Suprapubic skin (tissue), 4 donors: ENCODE results near the gene ZNF672. TPM values are rescaled to one million over a fixed set of nuclear protein-coding genes. Genes with fewer than 3 reads are reported as not detected.
A peak's percentile ranks its signal among the peaks of the same experiment; 100 is the strongest.

Experiments used
- DNase-seq, 2 donors: peaks; one replicate each; pipeline ENCODE4 v3.0.0-alpha.2; 2019; ENCODE audit warnings: low spot score in 2 of 2
- H3K27ac ChIP-seq: fragments of 200-600 bp; sonication (generic); one replicate; pipeline ENCODE4 v1.5.1; 2019
- H3K27me3 ChIP-seq: fragments of 200-600 bp; sonication (generic); one replicate; pipeline ENCODE4 v1.5.1; 2019
- H3K36me3 ChIP-seq: fragments of 200-600 bp; sonication (generic); one replicate; pipeline ENCODE4 v1.5.1; 2019
- H3K4me1 ChIP-seq: fragments of 200-600 bp; sonication (generic); one replicate; pipeline ENCODE4 v1.5.1; 2019
- H3K4me3 ChIP-seq: fragments of 200-600 bp; sonication (generic); one replicate; pipeline ENCODE4 v1.5.1; 2019; ENCODE audit warnings: mild to moderate bottlenecking
- H3K9me3 ChIP-seq: fragments of 200-600 bp; sonication (generic); one replicate; pipeline ENCODE4 v1.5.1; 2019
- EP300 ChIP-seq: sonication (generic); formaldehyde crosslinking; IDR thresholded peaks from one replicate; pipeline ENCODE4 v1.6.1; 2017; ENCODE audit warnings: antibody characterized with exemption
- POLR2A ChIP-seq, 2 donors: fragments of 450-650 bp; IDR thresholded peaks; one replicate each; pipeline ENCODE4 v1.6.1; 2017; ENCODE audit warnings: antibody characterized with exemption in 2 of 2, mild to moderate bottlenecking in 2 of 2, moderate library complexity in 2 of 2
- POLR2AphosphoS5 ChIP-seq, 3 donors: sonication (generic); formaldehyde crosslinking; IDR thresholded peaks; one replicate each; pipeline ENCODE4 v1.6.1; 2017; ENCODE audit warnings: antibody characterized with exemption in 3 of 3
- WGBS: methylation state at CpG from one replicate; pipeline ENCODE4 v1.1.5; 2018; 5-methylcytosine and 5-hydroxymethylcytosine counted together
- total RNA-seq, 4 donors: library from RNA; depleted of rRNA; stranded (reverse); fragments of >200 nt; gene quantifications; one replicate each; pipeline ENCODE4 v1.1.0, GENCODE V29; 2016
- TF ChIP-seq, protein P1 (sequence below), 2 donors: fragments of 200-600 bp in 1 of 2; fragments of 450-650 bp in 1 of 2; sonication (generic) in 1 of 2; IDR thresholded peaks; one replicate each; pipeline ENCODE4 v1.5.1; 2016 to 2019; ENCODE audit warnings: antibody characterized with exemption in 2 of 2, mild to moderate bottlenecking in 1 of 2, moderate library complexity in 1 of 2

Gene ZNF672
- total RNA-seq, 4 donors from 2014 or later, result 34.4 to 39.7 (median 38.8) TPM

GRCh38 chr1:248804771-248805681 lies 33.0 kb upstream of the ZNF672 start:
- 82% methylated on average over 10 of the region's 10 CpGs for whole genome bisulfite sequencing
- Histone ChIP-seq H3K4me1 (peaks cover 5% of the 10 kb centered on the region), H3K36me3 (no peaks in the 10 kb centered on the region), H3K27me3 (no peaks in the 10 kb centered on the region), H3K27ac (no peak overlapping the region), H3K9me3 (no peaks in the 10 kb centered on the region), H3K4me3 (no peak overlapping the region)
- TF ChIP-seq, protein P1, sequence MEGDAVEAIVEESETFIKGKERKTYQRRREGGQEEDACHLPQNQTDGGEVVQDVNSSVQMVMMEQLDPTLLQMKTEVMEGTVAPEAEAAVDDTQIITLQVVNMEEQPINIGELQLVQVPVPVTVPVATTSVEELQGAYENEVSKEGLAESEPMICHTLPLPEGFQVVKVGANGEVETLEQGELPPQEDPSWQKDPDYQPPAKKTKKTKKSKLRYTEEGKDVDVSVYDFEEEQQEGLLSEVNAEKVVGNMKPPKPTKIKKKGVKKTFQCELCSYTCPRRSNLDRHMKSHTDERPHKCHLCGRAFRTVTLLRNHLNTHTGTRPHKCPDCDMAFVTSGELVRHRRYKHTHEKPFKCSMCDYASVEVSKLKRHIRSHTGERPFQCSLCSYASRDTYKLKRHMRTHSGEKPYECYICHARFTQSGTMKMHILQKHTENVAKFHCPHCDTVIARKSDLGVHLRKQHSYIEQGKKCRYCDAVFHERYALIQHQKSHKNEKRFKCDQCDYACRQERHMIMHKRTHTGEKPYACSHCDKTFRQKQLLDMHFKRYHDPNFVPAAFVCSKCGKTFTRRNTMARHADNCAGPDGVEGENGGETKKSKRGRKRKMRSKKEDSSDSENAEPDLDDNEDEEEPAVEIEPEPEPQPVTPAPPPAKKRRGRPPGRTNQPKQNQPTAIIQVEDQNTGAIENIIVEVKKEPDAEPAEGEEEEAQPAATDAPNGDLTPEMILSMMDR (IDR thresholded peaks at IDR 0.05), result no peak
- TF ChIP-seq POLR2A (IDR thresholded peaks at IDR 0.05) (no peak), POLR2AphosphoS5 (IDR thresholded peaks at IDR 0.05) (no peak), EP300 (no peak)
- DNase-seq, result peak in 1 of 2 donors; percentile 70

DNA sequence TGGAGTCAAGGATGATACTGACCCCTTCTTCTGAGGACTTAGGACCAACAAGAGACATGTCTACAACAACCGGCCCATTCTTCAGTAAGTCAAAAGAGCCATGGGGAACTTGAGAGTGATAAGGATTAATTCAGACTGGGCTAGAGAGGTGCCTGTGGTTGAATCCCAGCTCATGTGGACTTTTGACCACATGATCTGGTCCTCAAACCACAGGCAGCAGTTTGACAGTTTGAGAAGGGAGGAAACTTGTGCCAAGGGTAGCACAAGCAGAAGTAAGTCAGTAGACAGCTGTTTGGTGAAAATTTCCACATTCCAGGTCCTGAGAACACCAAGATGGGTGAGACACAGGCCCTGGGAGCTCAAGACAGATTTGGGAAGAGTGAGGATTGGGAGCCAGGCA lies 32.1 kb upstream of the ZNF672 start:
- Histone ChIP-seq H3K4me3 (no peak overlapping the region), H3K27ac (no peak overlapping the region), H3K9me3 (no peaks in the 10 kb centered on the region), H3K27me3 (no peaks in the 10 kb centered on the region), H3K36me3 (no peaks in the 10 kb centered on the region), H3K4me1 (peaks cover 12% of the 10 kb centered on the region)
- 78% methylated on average over 1 of the region's 1 CpG for WGBS
- TF ChIP-seq EP300, result no peak
- TF ChIP-seq POLR2AphosphoS5 (IDR thresholded peaks at IDR 0.05), result no peak
- no peak for TF ChIP-seq POLR2A (IDR thresholded peaks at IDR 0.05)
- TF ChIP-seq, protein P1 (IDR thresholded peaks at IDR 0.05), result no peak
- no peak for DNase-seq

- no peak for TF ChIP-seq POLR2AphosphoS5 (IDR thresholded peaks at IDR 0.05)
- no peak for TF ChIP-seq EP300
- no peak for TF ChIP-seq POLR2A (IDR thresholded peaks at IDR 0.05)
- TF ChIP-seq, protein P1 (IDR thresholded peaks at IDR 0.05), result peak; percentile 25 to 62
- peak in 1 of 2 donors; percentile 70 for DNase-seq
- Histone ChIP-seq H3K4me1 (peaks cover 19% of the 10 kb centered on the region), H3K4me3 (no peak overlapping the region), H3K27ac (no peak overlapping the region), H3K36me3 (peaks cover 9% of the 10 kb centered on the region), H3K27me3 (no peaks in the 10 kb centered on the region), H3K9me3 (no peaks in the 10 kb centered on the region)
- WGBS, result 52% methylated on average over 15 of the region's 15 CpGs
These were observed 30.8 kb upstream of the ZNF672 start for GRCh38 chr1:248807067-248807737.

- no peak for TF ChIP-seq POLR2AphosphoS5 (IDR thresholded peaks at IDR 0.05)
- no peak for TF ChIP-seq EP300
- TF ChIP-seq, protein P1 (IDR thresholded peaks at IDR 0.05), result no peak
- TF ChIP-seq POLR2A (IDR thresholded peaks at IDR 0.05), result no peak
These were observed 29.1 kb upstream of the ZNF672 start for GRCh38 chr1:248808876-248809275.

More at GRCh38 chr1:248808876-248809275, 29.1 kb upstream of the ZNF672 start:
- no peaks in the 10 kb centered on the region for H3K27me3 ChIP-seq
- H3K4me1 ChIP-seq, result peaks cover 25% of the 10 kb centered on the region
- H3K9me3 ChIP-seq, result no peaks in the 10 kb centered on the region
- H3K36me3 ChIP-seq, result peaks cover 26% of the 10 kb centered on the region
- WGBS, result 84% methylated on average over 9 of the region's 9 CpGs
- no peak overlapping the region for H3K4me3 ChIP-seq
- peak in 1 of 2 donors; percentile 18 for DNase-seq
- H3K27ac ChIP-seq, result no peak overlapping the region
